ENCODE measurements around the gene PYGO1. TPM values are rescaled to one million over a fixed set of nuclear protein-coding genes. Genes with fewer than 3 reads are reported as not detected.
A peak's percentile ranks its signal among the peaks of the same experiment; 100 is the strongest.

The PYGO1 gene
- total RNA-seq, 3 donors from 2014 or later (not counting 1 experiment from before 2014, with no cell fraction given) = 0.16 TPM; not detected in 2

DNA sequence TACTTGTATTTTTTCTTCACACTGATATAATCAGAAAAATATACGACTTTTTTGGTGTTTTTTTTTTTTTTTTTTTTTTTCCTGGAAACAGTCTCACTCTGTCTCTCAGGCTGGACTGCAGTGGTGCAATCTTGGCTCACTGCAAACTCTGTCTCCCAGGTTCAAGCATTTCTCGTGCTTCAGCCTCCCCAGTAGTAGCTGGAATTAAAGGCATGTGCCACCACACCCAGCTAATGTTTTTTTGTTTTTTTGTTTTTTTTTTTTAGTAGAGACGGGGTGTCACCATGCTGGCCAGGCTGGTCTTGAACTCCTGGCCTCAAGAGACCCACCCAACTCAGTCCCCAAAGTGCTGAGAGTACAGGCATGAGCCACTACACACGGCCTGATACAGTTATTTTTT lies 59.3 kb downstream of the PYGO1 start:
- H3K4me1 Mint-ChIP-seq = no peaks in the 10 kb centered on the region
- Histone ChIP-seq H3K9me3 (ENCODE audit: control insufficient read depth, insufficient read depth, low read length) (no peaks in the 10 kb centered on the region), H3K36me3 (ENCODE audit: control insufficient read depth, insufficient read depth, low read length) (no peaks in the 10 kb centered on the region), H3K27ac (ENCODE audit: low read length) (no peak overlapping the region), H3K27me3 (ENCODE audit: control insufficient read depth, insufficient read depth, low read length) (no peaks in the 10 kb centered on the region), H3K4me3 (ENCODE audit: low read length) (no peak overlapping the region), H3K4me1 (ENCODE audit: control insufficient read depth, insufficient read depth, low read length) (peaks cover 4% of the 10 kb centered on the region)
- H3K36me3 Mint-ChIP-seq = no peaks in the 10 kb centered on the region
- ATAC-seq (no peak), DNase-seq (no peak)
- 93% methylated on average over 4 of the region's 4 CpGs for WGBS (ENCODE audit: insufficient coverage)
- H3K27ac Mint-ChIP-seq = no peak overlapping the region
- H3K9me3 Mint-ChIP-seq = no peaks in the 10 kb centered on the region
- intact Hi-C loops (cut with micrococcal nuclease) = no loop called here
- TF ChIP-seq, protein P1, sequence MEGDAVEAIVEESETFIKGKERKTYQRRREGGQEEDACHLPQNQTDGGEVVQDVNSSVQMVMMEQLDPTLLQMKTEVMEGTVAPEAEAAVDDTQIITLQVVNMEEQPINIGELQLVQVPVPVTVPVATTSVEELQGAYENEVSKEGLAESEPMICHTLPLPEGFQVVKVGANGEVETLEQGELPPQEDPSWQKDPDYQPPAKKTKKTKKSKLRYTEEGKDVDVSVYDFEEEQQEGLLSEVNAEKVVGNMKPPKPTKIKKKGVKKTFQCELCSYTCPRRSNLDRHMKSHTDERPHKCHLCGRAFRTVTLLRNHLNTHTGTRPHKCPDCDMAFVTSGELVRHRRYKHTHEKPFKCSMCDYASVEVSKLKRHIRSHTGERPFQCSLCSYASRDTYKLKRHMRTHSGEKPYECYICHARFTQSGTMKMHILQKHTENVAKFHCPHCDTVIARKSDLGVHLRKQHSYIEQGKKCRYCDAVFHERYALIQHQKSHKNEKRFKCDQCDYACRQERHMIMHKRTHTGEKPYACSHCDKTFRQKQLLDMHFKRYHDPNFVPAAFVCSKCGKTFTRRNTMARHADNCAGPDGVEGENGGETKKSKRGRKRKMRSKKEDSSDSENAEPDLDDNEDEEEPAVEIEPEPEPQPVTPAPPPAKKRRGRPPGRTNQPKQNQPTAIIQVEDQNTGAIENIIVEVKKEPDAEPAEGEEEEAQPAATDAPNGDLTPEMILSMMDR (IDR thresholded peaks at IDR 0.05) = no peak
- H3K27me3 Mint-ChIP-seq (ENCODE audit: low read depth in 2 of 2) = peaks cover 6 to 12% of the 10 kb centered on the region in 2 donors
- no peak overlapping the region for H3K4me3 Mint-ChIP-seq

DNA sequence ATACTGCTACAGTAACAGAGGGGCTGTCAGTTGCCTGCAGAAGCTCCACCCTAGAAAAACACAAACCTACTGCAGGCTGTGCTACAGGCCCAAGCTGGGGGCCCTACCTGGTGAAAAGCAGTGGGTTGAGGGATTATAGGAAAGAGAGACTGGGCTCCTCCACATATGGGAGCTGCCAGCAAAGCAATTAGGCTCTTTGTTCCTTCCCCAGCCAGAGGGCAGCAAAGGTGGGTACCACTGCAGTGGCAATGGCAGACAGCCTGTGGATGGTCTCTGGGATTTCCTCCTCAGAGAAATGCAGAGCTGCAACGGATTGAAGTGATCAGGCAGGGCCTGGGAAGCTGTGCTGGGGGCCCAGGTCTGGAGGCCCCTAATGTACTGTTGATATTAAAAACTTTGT lies 61.0 kb downstream of the PYGO1 start:
- Histone ChIP-seq H3K36me3 (ENCODE audit: control insufficient read depth, insufficient read depth, low read length) (no peaks in the 10 kb centered on the region), H3K27ac (ENCODE audit: low read length) (no peak overlapping the region), H3K4me1 (ENCODE audit: control insufficient read depth, insufficient read depth, low read length) (peaks cover 4% of the 10 kb centered on the region), H3K4me3 (ENCODE audit: low read length) (no peak overlapping the region), H3K9me3 (ENCODE audit: control insufficient read depth, insufficient read depth, low read length) (no peaks in the 10 kb centered on the region), H3K27me3 (ENCODE audit: control insufficient read depth, insufficient read depth, low read length) (no peaks in the 10 kb centered on the region)
- H3K9me3 Mint-ChIP-seq = no peaks in the 10 kb centered on the region
- H3K4me3 Mint-ChIP-seq = no peak overlapping the region
- no peak overlapping the region for H3K27ac Mint-ChIP-seq
- no peaks in the 10 kb centered on the region for H3K4me1 Mint-ChIP-seq
- WGBS (ENCODE audit: insufficient coverage) = 86% methylated on average over 1 of the region's 1 CpG
- peaks cover 16 to 28% of the 10 kb centered on the region in 2 donors for H3K27me3 Mint-ChIP-seq (ENCODE audit: low read depth in 2 of 2)
- TF ChIP-seq, protein P1 (IDR thresholded peaks at IDR 0.05) = no peak
- no peaks in the 10 kb centered on the region for H3K36me3 Mint-ChIP-seq
- ATAC-seq = no peak
- DNase-seq = no peak
- intact Hi-C loops (cut with micrococcal nuclease) = loop anchor here (2.0 kb wide), 1 partner anchor 114 kb away; no protein-coding TSS in a partner anchor

DNA sequence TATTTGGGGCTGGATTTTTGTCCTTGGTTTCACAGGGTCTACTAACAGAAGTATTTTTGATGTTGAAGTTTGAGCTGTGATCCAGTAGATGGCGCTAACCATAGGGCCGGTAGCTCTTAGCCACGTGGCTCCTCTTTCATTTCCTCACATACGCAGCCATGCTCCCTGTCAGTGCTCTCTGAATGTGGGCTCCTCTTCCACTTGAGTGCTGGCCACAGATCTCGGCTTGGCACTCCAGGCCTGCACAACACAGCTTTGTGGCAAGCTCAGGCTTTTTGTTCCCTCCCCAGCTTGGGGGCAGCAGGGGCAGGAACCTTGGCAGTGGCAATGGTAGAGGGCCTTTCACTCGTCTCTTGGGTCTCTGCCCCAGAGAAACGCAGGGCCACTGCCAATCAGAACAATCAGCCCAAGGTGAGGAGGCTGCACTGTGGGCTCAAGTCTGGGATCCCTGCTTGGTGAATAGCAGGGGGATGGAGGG lies 61.5 kb downstream of the PYGO1 start:
- DNase-seq = peak in 1 of 2 donors; percentile 58
- 47% methylated on average over 7 of the region's 7 CpGs for WGBS (ENCODE audit: insufficient coverage)

More for the DNA sequence above, 61.5 kb downstream of the PYGO1 start:
- no peaks in the 10 kb centered on the region for H3K36me3 Mint-ChIP-seq
- intact Hi-C loops (cut with micrococcal nuclease) = loop anchor here (2.0 kb wide), 1 partner anchor 114 kb away; no protein-coding TSS in a partner anchor
- Histone ChIP-seq H3K27ac (ENCODE audit: low read length) (no peak overlapping the region), H3K4me1 (ENCODE audit: control insufficient read depth, insufficient read depth, low read length) (peaks cover 4% of the 10 kb centered on the region), H3K27me3 (ENCODE audit: control insufficient read depth, insufficient read depth, low read length) (no peaks in the 10 kb centered on the region), H3K9me3 (ENCODE audit: control insufficient read depth, insufficient read depth, low read length) (no peaks in the 10 kb centered on the region), H3K4me3 (ENCODE audit: low read length) (no peak overlapping the region), H3K36me3 (ENCODE audit: control insufficient read depth, insufficient read depth, low read length) (no peaks in the 10 kb centered on the region)
- peak; percentile 73 to 81 (median 74) for ATAC-seq
- H3K27me3 Mint-ChIP-seq (ENCODE audit: low read depth in 2 of 2) = peaks cover 16 to 34% of the 10 kb centered on the region in 2 donors
- H3K9me3 Mint-ChIP-seq = no peaks in the 10 kb centered on the region
- H3K4me1 Mint-ChIP-seq = no peaks in the 10 kb centered on the region
- no peak overlapping the region for H3K4me3 Mint-ChIP-seq
- H3K27ac Mint-ChIP-seq = no peak overlapping the region
- TF ChIP-seq, protein P1 (IDR thresholded peaks at IDR 0.05) = peak; percentile 47
